H9 (cell line): ENCODE data around the gene LNP1. TPM values are rescaled to one million over a fixed set of nuclear protein-coding genes. Genes with fewer than 3 reads are reported as not detected.

Experiments
- DNase-seq: peaks from one replicate; pipeline ENCODE4 v3.0.0-alpha.2; 2017
- H2AFZ ChIP-seq: one replicate; pipeline ENCODE4 v1.6.1; 2013; ENCODE audit warnings: mild to moderate bottlenecking, low read length, control low read depth, moderate library complexity
- H2AK5ac ChIP-seq: 2 replicates; pipeline ENCODE4 v1.6.1; 2013; ENCODE audit warnings: low read length, control low read depth, mixed read lengths; ENCODE audit not compliant: insufficient read length
- H2BK120ac ChIP-seq: one replicate; pipeline ENCODE4 v1.6.1; 2013; ENCODE audit warnings: low read depth, mild to moderate bottlenecking, low read length, control low read depth, inconsistent platforms; ENCODE audit not compliant: poor library complexity, severe bottlenecking
- H2BK12ac ChIP-seq: 2 replicates; pipeline ENCODE4 v1.6.1; 2013; ENCODE audit warnings: low read length, control low read depth, mixed read lengths, low read depth; ENCODE audit not compliant: insufficient read length
- H2BK15ac ChIP-seq: 2 replicates; pipeline ENCODE4 v1.6.1; 2013; ENCODE audit warnings: low read depth, low read length, control low read depth
- H2BK20ac ChIP-seq: one replicate; pipeline ENCODE4 v1.6.1; 2013; ENCODE audit warnings: low read depth, mild to moderate bottlenecking, low read length, control low read depth, inconsistent platforms; ENCODE audit not compliant: poor library complexity, severe bottlenecking
- H2BK5ac ChIP-seq: 2 replicates; pipeline ENCODE4 v1.6.1; 2013; ENCODE audit warnings: low read length, control low read depth, mixed read lengths; ENCODE audit not compliant: insufficient read length
- H3K14ac ChIP-seq: 2 replicates; pipeline ENCODE4 v1.6.1; 2013; ENCODE audit warnings: low read length, control low read depth; ENCODE audit not compliant: insufficient read depth
- H3K18ac ChIP-seq: 2 replicates; pipeline ENCODE4 v1.6.1; 2013; ENCODE audit warnings: low read depth, mild to moderate bottlenecking, mixed read lengths, low read length, control low read depth; ENCODE audit not compliant: insufficient read length
- H3K23ac ChIP-seq: 2 replicates; pipeline ENCODE4 v1.6.1; 2013; ENCODE audit warnings: low read length, control low read depth, mixed read lengths, low read depth; ENCODE audit not compliant: insufficient read length
- H3K23me2 ChIP-seq: 2 replicates; pipeline ENCODE4 v1.6.1; 2013; ENCODE audit warnings: low read depth, mild to moderate bottlenecking, mixed read lengths, low read length, control low read depth; ENCODE audit not compliant: insufficient read length, poor library complexity, severe bottlenecking
- H3K27ac ChIP-seq: 2 replicates; pipeline ENCODE4 v1.5.1; 2013; ENCODE audit warnings: low read length, control low read depth, mixed read lengths, low read depth; ENCODE audit not compliant: insufficient read length
- H3K27me3 ChIP-seq: 2 replicates; pipeline ENCODE4 v1.6.1; 2013; ENCODE audit warnings: low read length, control low read depth, inconsistent platforms; ENCODE audit not compliant: insufficient read depth
- H3K4ac ChIP-seq: 2 replicates; pipeline ENCODE4 v1.6.1; 2013; ENCODE audit warnings: low read depth, mild to moderate bottlenecking, control low read depth, inconsistent platforms, low read length, moderate library complexity
- H3K4me1 ChIP-seq: 2 replicates; pipeline ENCODE4 v1.6.1; 2013; ENCODE audit warnings: low read length, control low read depth, inconsistent platforms; ENCODE audit not compliant: insufficient read depth
- H3K4me2 ChIP-seq: 2 replicates; pipeline ENCODE4 v1.6.1; 2013; ENCODE audit warnings: low read length, control low read depth, mixed read lengths; ENCODE audit not compliant: insufficient read length, insufficient read depth
- H3K56ac ChIP-seq: 2 replicates; pipeline ENCODE4 v1.6.1; 2013; ENCODE audit warnings: low read depth, mild to moderate bottlenecking, mixed read lengths, low read length, control low read depth; ENCODE audit not compliant: insufficient read length
- H3K79me1 ChIP-seq: 2 replicates; pipeline ENCODE4 v1.6.1; 2013; ENCODE audit warnings: low read depth, mild to moderate bottlenecking, moderate library complexity, low read length, control low read depth, inconsistent platforms; ENCODE audit not compliant: insufficient read depth, poor library complexity, severe bottlenecking
- H3K79me2 ChIP-seq: 2 replicates; pipeline ENCODE4 v1.6.1; 2013; ENCODE audit warnings: low read length, control low read depth, inconsistent platforms; ENCODE audit not compliant: insufficient read depth
- H3K9ac ChIP-seq: 2 replicates; pipeline ENCODE4 v1.6.1; 2013; ENCODE audit warnings: low read length, control low read depth, mixed read lengths; ENCODE audit not compliant: insufficient read length; ENCODE audit errors: extremely low read depth
- H3K9me3 ChIP-seq: one replicate; pipeline ENCODE4 v1.6.1; 2013; ENCODE audit warnings: low read depth, low read length, inconsistent platforms; ENCODE audit not compliant: control insufficient read depth
- H3T11ph ChIP-seq: one replicate; pipeline ENCODE4 v1.6.1; 2013; ENCODE audit warnings: mild to moderate bottlenecking, low read length, control low read depth, inconsistent platforms
- H4K20me1 ChIP-seq: one replicate; pipeline ENCODE4 v1.6.1; 2013; ENCODE audit not compliant: control insufficient read depth, insufficient read length, insufficient read depth
- H4K5ac ChIP-seq: 2 replicates; pipeline ENCODE4 v1.6.1; 2013; ENCODE audit warnings: low read depth, mild to moderate bottlenecking, mixed read lengths, low read length, control low read depth; ENCODE audit not compliant: insufficient read length
- H4K8ac ChIP-seq: replicated peaks from 2 replicates; pipeline ENCODE4 v1.6.1; 2013; ENCODE audit warnings: low read length, control low read depth, mixed read lengths, low read depth; ENCODE audit not compliant: insufficient read length
- H4K91ac ChIP-seq: 2 replicates; pipeline ENCODE4 v1.6.1; 2013; ENCODE audit warnings: low read depth, mild to moderate bottlenecking, moderate library complexity, mixed read lengths, low read length, control low read depth; ENCODE audit not compliant: insufficient read length
- H3K27ac Mint-ChIP-seq, 3 experiments: 2 replicates in 2 of 3; 3 replicates in 1 of 3; pipeline ENCODE4 v1.8.0; 2020 to 2021; ENCODE audit warnings: mixed read lengths in 3 of 3, mild to moderate bottlenecking in 1 of 3, moderate library complexity in 1 of 3
- H3K27me3 Mint-ChIP-seq: 2 replicates; pipeline ENCODE4 v1.8.0; 2021; ENCODE audit warnings: low read depth, mild to moderate bottlenecking, moderate library complexity, mixed read lengths
- H3K36me3 Mint-ChIP-seq, 3 experiments: 2 replicates in 2 of 3; 3 replicates in 1 of 3; pipeline ENCODE4 v1.8.0; 2020 to 2021; ENCODE audit warnings: low read depth in 3 of 3, mixed read lengths in 3 of 3; ENCODE audit not compliant: insufficient read depth in 1 of 3
- H3K4me1 Mint-ChIP-seq, 2 experiments: 2 replicates each; pipeline ENCODE4 v1.8.0; 2020; ENCODE audit warnings: mixed read lengths in 2 of 2
- H3K4me3 Mint-ChIP-seq, 2 experiments: 2 replicates in 1 of 2; 3 replicates in 1 of 2; pipeline ENCODE4 v1.8.0; 2020 to 2021; ENCODE audit warnings: mild to moderate bottlenecking in 2 of 2, mixed read lengths in 2 of 2, moderate library complexity in 1 of 2
- H3K9me3 Mint-ChIP-seq, 2 experiments: 2 replicates in 1 of 2; 3 replicates in 1 of 2; pipeline ENCODE4 v1.8.0; 2020; ENCODE audit warnings: mild to moderate bottlenecking in 2 of 2, mixed read lengths in 2 of 2, moderate library complexity in 1 of 2
- CTCF ChIP-seq: fragments of 200-600 bp; sonication (generic); conservative IDR thresholded peaks from 3 replicates; pipeline ENCODE4 v1.8.0; 2021; ENCODE audit warnings: antibody characterized with exemption, mild to moderate bottlenecking
- WGBS: extraction: QIAGEN DNeasy Blood & Tissue Kit; methylation state at CpG from one replicate; pipeline ENCODE4 v1.1.7; 2013; ENCODE audit warnings: missing lambda C conversion rate, low lambda C conversion rate, mixed read lengths; ENCODE audit not compliant: insufficient read length; ENCODE audit errors: extremely low coverage; 5-methylcytosine and 5-hydroxymethylcytosine counted together
- long read RNA-seq: library from polyadenylated mRNA; unstranded; transcript quantifications from one replicate; pipeline ENCODE4 v2.0.0, GENCODE V29; 2020
- total RNA-seq: library from RNA; stranded (reverse); gene quantifications from 2 replicates; pipeline ENCODE4 v1.2.1, GENCODE V29; 2021

LNP1 gene
- total RNA-seq = 4.1 and 4.2 TPM in 2 replicates
- long read RNA-seq, transcript LNP1-201 (4 exons, 2,210 nt) = major isoform, 26 of 34 reads
- long read RNA-seq, partial matches to known transcripts = 2 of 34 reads
- long read RNA-seq, other reads (novel, unspliced or antisense) = 6 of 34 reads

GRCh38 chr3:100400780-100401673 is at the start of gene LNP1, which contains the start of gene TOMM70:
TSS of gene LNP1 (plus strand) at chr3:100401539. CDS start at chr3:100429730, 28,191 bp downstream.
TSS of gene TOMM70 (minus strand) at chr3:100401089. CDS start at chr3:100400949, 140 bp downstream.
- H3K27ac ChIP-seq = peak within 1 kb of the TSS; percentile 72
- H3K36me3 Mint-ChIP-seq = peaks cover 10 to 17% (median 16%) of the 10 kb centered on the region in 3 experiments; a peak in 6 of 7 replicates

More at GRCh38 chr3:100400780-100401673, at the start of gene LNP1, which contains the start of gene TOMM70:
- peak within 1 kb of the TSS; percentile 95 for H3K14ac ChIP-seq
- WGBS = no CpG with 5 or more reads among the region's 64 CpGs
- H2BK120ac ChIP-seq = no peak within 1 kb of the TSS
- peak within 1 kb of the TSS; percentile 71 for H2AFZ ChIP-seq
- peak within 1 kb of the TSS; percentile 93 for H3K18ac ChIP-seq
- H3T11ph ChIP-seq = no peak within 1 kb of the TSS
- H2BK5ac ChIP-seq = no peak within 1 kb of the TSS
- H2BK15ac ChIP-seq = no peak within 1 kb of the TSS
- H3K56ac ChIP-seq = no peak within 1 kb of the TSS
- peaks cover 25% of the 10 kb centered on the region; the same call in 1 of the 2 replicates for H3K79me2 ChIP-seq
- 0 out of 2 replicates have a peak, but pooled peaks cover 2% of the 10 kb centered on the region for H3K4me1 ChIP-seq
- no peak within 1 kb of the TSS for H2AK5ac ChIP-seq
- Mint-ChIP-seq H3K27ac (peak within 1 kb of the TSS; percentile 98), H3K4me1 (peaks cover 26 to 28% of the 10 kb centered on the region in 2 experiments), H3K4me3 (peak within 1 kb of the TSS; percentile 83 to 91), H3K27me3 (peaks cover 4% of the 10 kb centered on the region), H3K9me3 (no peaks in the 10 kb centered on the region)
- no peaks in the 10 kb centered on the region for H3K79me1 ChIP-seq
- H3K9ac ChIP-seq = peak within 1 kb of the TSS; percentile 86
- H4K8ac ChIP-seq = no peak within 1 kb of the TSS
- no peak for TF ChIP-seq CTCF
- H4K5ac ChIP-seq = no peak within 1 kb of the TSS
- no peaks in the 10 kb centered on the region for H4K20me1 ChIP-seq
- peak; percentile 97 for DNase-seq
- H2BK12ac ChIP-seq = no peak within 1 kb of the TSS
- H2BK20ac ChIP-seq = no peak within 1 kb of the TSS
- H3K23me2 ChIP-seq = peaks cover 6% of the 10 kb centered on the region
- no peaks in the 10 kb centered on the region for H3K9me3 ChIP-seq
- H3K4ac ChIP-seq = no peak within 1 kb of the TSS; the same call in 1 of the 2 replicates
- no peaks in the 10 kb centered on the region for H3K27me3 ChIP-seq
- H3K23ac ChIP-seq = no peak within 1 kb of the TSS
- H4K91ac ChIP-seq = no peak within 1 kb of the TSS
- peak within 1 kb of the TSS; percentile 74 for H3K4me2 ChIP-seq
